Measurements from ENCODE around the gene JMJD1C. TPM values are rescaled to one million over a fixed set of nuclear protein-coding genes. Genes with fewer than 3 reads are reported as not detected.

Gene JMJD1C
- total RNA-seq, 1 donor from 2014 or later, result 72.9 TPM

DNA sequence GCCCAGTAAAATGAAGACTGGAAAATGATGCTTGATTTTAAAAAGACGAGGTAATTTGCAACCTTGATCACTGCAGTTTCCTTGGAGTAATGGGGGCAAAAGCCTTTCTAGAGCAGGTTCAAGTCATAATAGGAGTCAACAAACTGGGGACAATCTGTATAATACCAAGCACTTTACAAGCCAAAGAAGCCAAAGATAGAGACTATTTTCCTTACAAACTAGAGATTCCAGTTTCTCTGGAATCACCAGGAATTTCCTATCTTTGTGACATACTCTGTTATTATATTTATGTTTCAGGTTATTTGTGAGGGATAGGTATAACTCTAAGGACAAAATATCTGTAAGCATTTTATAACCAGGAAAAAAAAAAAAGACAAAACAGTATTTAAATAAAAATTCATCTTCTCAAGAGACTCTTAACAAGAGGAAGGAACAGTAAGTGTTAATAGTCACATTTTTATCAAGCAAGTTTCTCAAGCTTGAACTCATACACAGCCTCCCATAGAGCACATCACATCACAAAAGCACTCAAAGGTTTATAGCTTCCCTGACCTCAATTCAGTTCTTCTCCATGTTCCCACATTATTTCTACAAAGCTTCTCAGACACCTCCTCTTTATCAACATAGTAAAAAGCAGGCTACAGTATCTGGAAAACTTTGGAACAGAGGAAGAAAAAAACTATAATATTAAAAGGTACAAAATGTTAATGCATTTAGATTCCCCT is 18.9 kb downstream of the JMJD1C start:
- no peaks in the 10 kb centered on the region for H3K36me3 Mint-ChIP-seq (ENCODE audit: low read depth)
- DNase-seq (ENCODE audit: low spot score), result no peak
- no peak overlapping the region for H3K27ac Mint-ChIP-seq (ENCODE audit: unreplicated experiment)
- no peaks in the 10 kb centered on the region for H3K27me3 Mint-ChIP-seq (ENCODE audit: low read depth)
- H3K9me3 Mint-ChIP-seq (ENCODE audit: low read depth), result no peaks in the 10 kb centered on the region
- H3K4me1 Mint-ChIP-seq (ENCODE audit: low read depth), result peaks cover 20% of the 10 kb centered on the region
- no peak overlapping the region for H3K4me3 Mint-ChIP-seq (ENCODE audit: unreplicated experiment)
- TF ChIP-seq, protein P1, sequence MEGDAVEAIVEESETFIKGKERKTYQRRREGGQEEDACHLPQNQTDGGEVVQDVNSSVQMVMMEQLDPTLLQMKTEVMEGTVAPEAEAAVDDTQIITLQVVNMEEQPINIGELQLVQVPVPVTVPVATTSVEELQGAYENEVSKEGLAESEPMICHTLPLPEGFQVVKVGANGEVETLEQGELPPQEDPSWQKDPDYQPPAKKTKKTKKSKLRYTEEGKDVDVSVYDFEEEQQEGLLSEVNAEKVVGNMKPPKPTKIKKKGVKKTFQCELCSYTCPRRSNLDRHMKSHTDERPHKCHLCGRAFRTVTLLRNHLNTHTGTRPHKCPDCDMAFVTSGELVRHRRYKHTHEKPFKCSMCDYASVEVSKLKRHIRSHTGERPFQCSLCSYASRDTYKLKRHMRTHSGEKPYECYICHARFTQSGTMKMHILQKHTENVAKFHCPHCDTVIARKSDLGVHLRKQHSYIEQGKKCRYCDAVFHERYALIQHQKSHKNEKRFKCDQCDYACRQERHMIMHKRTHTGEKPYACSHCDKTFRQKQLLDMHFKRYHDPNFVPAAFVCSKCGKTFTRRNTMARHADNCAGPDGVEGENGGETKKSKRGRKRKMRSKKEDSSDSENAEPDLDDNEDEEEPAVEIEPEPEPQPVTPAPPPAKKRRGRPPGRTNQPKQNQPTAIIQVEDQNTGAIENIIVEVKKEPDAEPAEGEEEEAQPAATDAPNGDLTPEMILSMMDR (IDR thresholded peaks at IDR 0.05), result no peak

DNA sequence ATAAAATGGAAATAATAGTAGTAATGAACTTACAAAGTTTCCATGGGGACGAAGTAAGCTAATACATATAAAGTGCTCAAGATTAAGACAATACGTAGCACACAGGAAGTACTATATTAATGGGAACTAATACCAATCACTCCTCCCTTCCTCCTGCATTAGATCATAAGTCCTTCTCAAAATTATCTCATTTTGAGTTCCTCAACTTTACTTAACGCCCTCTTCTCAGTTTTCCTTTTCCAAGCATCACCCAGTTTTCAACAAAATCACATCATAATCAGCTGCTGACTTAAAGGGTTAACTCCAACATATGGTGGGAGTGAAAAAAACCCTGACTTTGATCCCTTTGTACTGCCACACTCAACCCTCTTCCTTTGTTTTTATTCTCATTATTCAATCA is 24.4 kb downstream of the JMJD1C start:
- TF ChIP-seq, protein P1 (IDR thresholded peaks at IDR 0.05), result no peak
- Mint-ChIP-seq H3K9me3 (ENCODE audit: low read depth) (no peaks in the 10 kb centered on the region), H3K36me3 (ENCODE audit: low read depth) (no peaks in the 10 kb centered on the region), H3K27ac (ENCODE audit: unreplicated experiment) (no peak overlapping the region), H3K27me3 (ENCODE audit: low read depth) (no peaks in the 10 kb centered on the region), H3K4me1 (ENCODE audit: low read depth) (peaks cover 15% of the 10 kb centered on the region), H3K4me3 (ENCODE audit: unreplicated experiment) (no peak overlapping the region)
- DNase-seq (ENCODE audit: low spot score), result no peak

DNA sequence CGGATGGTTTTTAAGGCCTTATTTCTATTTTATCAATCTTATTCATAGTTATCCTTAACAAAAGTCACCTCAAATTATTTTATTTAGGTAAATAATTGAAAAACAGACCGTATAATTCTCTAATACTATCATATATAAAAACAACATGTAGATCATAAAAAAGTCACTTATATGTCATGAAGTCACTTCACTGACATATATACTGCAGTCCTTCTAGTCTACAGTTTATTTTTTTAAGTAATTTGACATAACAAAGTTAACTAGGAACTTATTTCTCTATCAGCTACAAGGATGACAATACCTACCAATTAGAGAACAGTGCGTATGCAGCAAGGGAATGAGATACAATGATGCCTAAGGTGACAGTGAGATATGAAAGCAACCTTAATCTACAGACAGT is 26.2 kb downstream of the JMJD1C start:
- Mint-ChIP-seq H3K27ac (ENCODE audit: unreplicated experiment) (no peak overlapping the region), H3K36me3 (ENCODE audit: low read depth) (no peaks in the 10 kb centered on the region), H3K4me1 (ENCODE audit: low read depth) (peaks cover 21% of the 10 kb centered on the region), H3K4me3 (ENCODE audit: unreplicated experiment) (no peak overlapping the region), H3K27me3 (ENCODE audit: low read depth) (no peaks in the 10 kb centered on the region), H3K9me3 (ENCODE audit: low read depth) (no peaks in the 10 kb centered on the region)
- TF ChIP-seq, protein P1 (IDR thresholded peaks at IDR 0.05), result no peak
- no peak for DNase-seq (ENCODE audit: low spot score)

DNA sequence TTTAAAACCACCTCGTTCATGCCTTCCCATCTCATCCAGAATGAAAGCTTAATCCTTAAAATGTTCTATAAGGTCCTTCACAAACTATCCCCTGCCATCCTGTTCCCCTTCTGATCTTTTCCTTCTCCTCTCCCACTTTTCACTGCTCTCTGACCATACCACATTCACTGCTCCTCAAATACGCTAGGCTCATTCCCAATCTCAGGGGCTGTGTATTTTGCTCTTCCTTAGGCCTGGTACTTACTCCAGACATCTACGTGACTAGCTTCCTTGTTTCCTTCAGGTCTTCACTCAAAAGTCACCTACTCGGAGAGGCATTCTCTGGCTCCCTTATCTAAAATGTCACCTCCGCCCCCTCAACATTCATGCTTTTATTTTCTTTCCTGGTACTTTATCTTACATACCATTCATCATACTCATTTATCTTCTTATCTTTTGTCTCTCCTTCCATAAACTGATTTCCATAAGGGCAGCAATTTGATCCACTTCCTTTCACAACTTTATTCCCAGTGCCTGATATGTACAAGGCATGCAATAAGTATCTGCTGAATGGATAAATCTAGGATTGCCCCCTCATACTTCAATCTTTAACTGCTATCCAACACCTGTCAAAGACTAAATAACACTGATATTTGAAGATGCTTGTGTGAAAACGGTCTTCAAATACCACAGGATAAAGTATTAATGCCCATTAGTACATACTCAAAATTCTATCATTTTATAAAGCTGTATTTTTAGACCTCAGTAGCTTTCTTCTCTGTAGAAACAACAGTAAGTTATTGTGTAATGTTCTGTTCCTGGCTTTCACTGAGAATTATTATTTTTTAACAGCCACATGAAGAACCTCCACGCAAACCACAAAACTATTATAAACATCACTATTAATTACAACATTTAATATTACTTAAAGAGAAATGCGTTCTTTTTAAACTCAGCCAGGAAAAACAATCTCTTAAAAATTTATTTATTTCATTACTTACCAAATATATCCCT is 27.0 kb downstream of the JMJD1C start:
- Mint-ChIP-seq H3K27me3 (ENCODE audit: low read depth) (no peaks in the 10 kb centered on the region), H3K27ac (ENCODE audit: unreplicated experiment) (no peak overlapping the region), H3K4me3 (ENCODE audit: unreplicated experiment) (no peak overlapping the region), H3K4me1 (ENCODE audit: low read depth) (peaks cover 26% of the 10 kb centered on the region), H3K36me3 (ENCODE audit: low read depth) (no peaks in the 10 kb centered on the region), H3K9me3 (ENCODE audit: low read depth) (no peaks in the 10 kb centered on the region)
- TF ChIP-seq, protein P1 (IDR thresholded peaks at IDR 0.05), result no peak
- DNase-seq (ENCODE audit: low spot score), result no peak

Data from chondrocyte (in vitro differentiated cells).